CD14-positive monocyte (primary cell): ENCODE data around the gene OR5H6. TPM values are rescaled to one million over a fixed set of nuclear protein-coding genes. Genes with fewer than 3 reads are reported as not detected.

Experiments
- DNase-seq, 3 donors: peaks; one replicate each; pipeline ENCODE4 v3.0.0-alpha.2; 2011 to 2022
- H2AFZ ChIP-seq: 2 replicates; pipeline ENCODE4 v1.6.0; 2012; ENCODE audit warnings: mild to moderate bottlenecking, low read depth, low read length, inconsistent platforms; ENCODE audit not compliant: insufficient read depth, poor library complexity, severe bottlenecking
- H3K27ac ChIP-seq, 2 donors: 1 replicate in 1 of 2; 2 replicates in 1 of 2; pipeline ENCODE4 v1.5.1; 2012 to 2013; ENCODE audit warnings: low read length in 2 of 2, control low read depth in 1 of 2, inconsistent platforms in 1 of 2, low read depth in 1 of 2, mild to moderate bottlenecking in 1 of 2
- H3K27me3 ChIP-seq, 2 donors: one replicate each; pipeline versions ENCODE4 v1.6.0 to v1.6.1; 2011 to 2013; ENCODE audit warnings: low read length in 2 of 2; ENCODE audit not compliant: control insufficient read depth in 2 of 2, insufficient read depth in 2 of 2
- H3K36me3 ChIP-seq, 2 donors: replicated peaks in 1 of 2; 1 replicate in 1 of 2; 2 replicates in 1 of 2; pipeline versions ENCODE4 v1.5.1 to v1.6.1; 2012 to 2013; ENCODE audit warnings: low read length in 2 of 2, control low read depth in 1 of 2, inconsistent platforms in 1 of 2, mild to moderate bottlenecking in 1 of 2; ENCODE audit not compliant: insufficient read depth in 2 of 2, control insufficient read depth in 1 of 2
- H3K4me1 ChIP-seq, 2 donors: 1 replicate in 1 of 2; 2 replicates in 1 of 2; pipeline versions ENCODE4 v1.5.1 to v1.6.1; 2012 to 2013; ENCODE audit warnings: low read length in 2 of 2, control low read depth in 1 of 2, inconsistent platforms in 1 of 2, mild to moderate bottlenecking in 1 of 2, moderate library complexity in 1 of 2; ENCODE audit not compliant: insufficient read depth in 2 of 2, control insufficient read depth in 1 of 2
- H3K4me2 ChIP-seq: replicated peaks from 2 replicates; pipeline ENCODE3; 2012; ENCODE audit warnings: low read length, moderate library complexity, mild to moderate bottlenecking; ENCODE audit not compliant: poor library complexity, severe bottlenecking; ENCODE audit errors: extremely low read depth
- H3K4me3 ChIP-seq, 3 experiments: fragments of 200-600 bp in 1 of 3; sonication (generic) in 1 of 3; replicated peaks in 1 of 3; 1 replicate in 2 of 3; 2 replicates in 1 of 3; pipeline ENCODE4 v1.5.1; 2011 to 2013; ENCODE audit warnings: low read length in 3 of 3, mild to moderate bottlenecking in 3 of 3, control low read depth in 2 of 3, low read depth in 2 of 3, inconsistent platforms in 1 of 3, moderate library complexity in 1 of 3
- H3K79me2 ChIP-seq: 2 replicates; pipeline ENCODE4 v1.6.0; 2012; ENCODE audit warnings: mild to moderate bottlenecking, control low read depth, inconsistent platforms, low read length, moderate library complexity; ENCODE audit not compliant: insufficient read depth
- H3K9ac ChIP-seq: 2 replicates; pipeline ENCODE4 v1.6.0; 2017; ENCODE audit warnings: low read length, mild to moderate bottlenecking; ENCODE audit not compliant: insufficient read depth, poor library complexity, severe bottlenecking
- H3K9me3 ChIP-seq, 2 donors: replicated peaks in 1 of 2; 1 replicate in 1 of 2; 2 replicates in 1 of 2; pipeline versions ENCODE4 v1.5.1 to v1.6.1; 2012 to 2013; ENCODE audit warnings: low read length in 2 of 2, control low read depth in 1 of 2; ENCODE audit not compliant: control insufficient read depth in 1 of 2, insufficient read depth in 1 of 2
- H4K20me1 ChIP-seq: 2 replicates; pipeline ENCODE4 v1.6.0; 2012; ENCODE audit warnings: mild to moderate bottlenecking, low read length, control low read depth, moderate library complexity; ENCODE audit not compliant: insufficient read depth
- H3K27ac Mint-ChIP-seq, 7 donors: one replicate each; pipeline ENCODE4 v1.8.0; 2020; ENCODE audit warnings: mild to moderate bottlenecking in 7 of 7, mixed read lengths in 7 of 7, moderate library complexity in 6 of 7, inconsistent platforms in 2 of 7
- H3K27me3 Mint-ChIP-seq, 3 donors: one replicate each; pipeline ENCODE4 v1.8.0; 2021 to 2022; ENCODE audit warnings: low read depth in 3 of 3, mild to moderate bottlenecking in 3 of 3, mixed read lengths in 3 of 3, moderate library complexity in 3 of 3, inconsistent platforms in 1 of 3
- H3K36me3 Mint-ChIP-seq, 2 donors: one replicate each; pipeline ENCODE4 v1.8.0; 2020; ENCODE audit warnings: mixed read lengths in 2 of 2, inconsistent platforms in 1 of 2, mild to moderate bottlenecking in 1 of 2
- H3K4me1 Mint-ChIP-seq: one replicate; pipeline ENCODE4 v1.8.0; 2020; ENCODE audit warnings: mild to moderate bottlenecking, mixed read lengths
- H3K4me3 Mint-ChIP-seq, 2 donors: one replicate each; pipeline ENCODE4 v1.8.0; 2020; ENCODE audit warnings: mild to moderate bottlenecking in 2 of 2, mixed read lengths in 2 of 2, moderate library complexity in 1 of 2
- H3K9me3 Mint-ChIP-seq, 7 donors: one replicate each; pipeline ENCODE4 v1.8.0; 2020 to 2022; ENCODE audit warnings: mixed read lengths in 7 of 7, mild to moderate bottlenecking in 6 of 7, moderate library complexity in 6 of 7, inconsistent platforms in 2 of 7
- whole genome bisulfite sequencing: methylation state at CpG from one replicate; pipeline ENCODE4 v1.1.5; 2013; ENCODE audit warnings: missing lambda C conversion rate; ENCODE audit not compliant: insufficient coverage; 5-methylcytosine and 5-hydroxymethylcytosine counted together
- intact Hi-C, 2 donors: fragments of 100-400 bp; cut with micrococcal nuclease; formaldehyde crosslinking; loops; one replicate each; pipeline versions ENCODE4 v1.15.0 to v1.15.1; 2023
- polyA plus RNA-seq, 3 donors: library from polyadenylated mRNA; depleted of rRNA in 1 of 3; unstranded in 2 of 3; stranded (reverse) in 1 of 3; fragments of 300-500 nt in 2 of 3; fragments of >200 nt in 1 of 3; fragmentation: Illumina TruSeq in 2 of 3; gene quantifications; 1 replicate in 2 of 3; 2 replicates in 1 of 3; pipeline ENCODE4 v1.2.3, GENCODE V29; 2012 to 2021
- TF ChIP-seq, protein P1 (sequence below): fragments of 200-600 bp; IDR thresholded peaks from one replicate; pipeline ENCODE4 v1.8.0; 2022; ENCODE audit warnings: antibody characterized with exemption, mild to moderate bottlenecking

OR5H6 gene
- polyA plus RNA-seq, 3 donors = not detected

DNA sequence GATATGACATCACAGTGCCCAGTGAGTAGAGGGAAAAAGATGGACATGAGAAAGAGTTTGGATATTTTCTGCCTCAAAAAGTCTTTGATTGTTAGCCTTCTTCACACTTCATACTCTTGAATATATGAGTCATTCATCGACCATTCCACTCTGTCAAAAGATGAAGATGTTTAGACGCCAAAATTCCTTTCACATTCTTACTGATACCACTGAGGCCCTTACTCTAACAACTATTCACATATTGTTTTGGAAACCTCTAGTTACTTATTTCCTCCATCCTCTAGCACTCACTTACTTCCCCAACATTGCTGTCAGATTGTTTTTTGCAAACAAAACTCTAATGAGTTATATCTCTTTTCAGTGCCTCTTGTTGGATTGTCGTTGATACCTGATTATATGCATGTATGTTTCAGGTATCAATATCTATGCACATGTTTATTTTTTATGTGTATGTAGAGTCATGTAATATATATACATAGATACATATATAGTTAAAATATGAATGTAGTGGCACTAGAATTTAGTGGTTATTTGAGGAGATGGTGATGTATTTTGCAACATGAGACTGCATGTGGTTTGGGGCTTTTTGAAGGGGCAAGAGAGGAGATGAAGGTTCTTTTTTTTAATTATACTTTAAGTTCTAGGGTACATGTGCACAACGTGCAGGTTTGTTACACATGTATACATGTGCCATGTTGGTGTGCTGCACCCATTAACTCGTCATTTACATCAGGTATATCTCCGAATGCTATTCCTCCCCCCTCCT lies 40.0 kb upstream of the OR5H6 start:
- DNase-seq = no peak
- H3K9ac ChIP-seq = no peak overlapping the region
- Mint-ChIP-seq H3K36me3 (no peaks in the 10 kb centered on the region), H3K27ac (no peak overlapping the region), H3K4me3 (no peak overlapping the region), H3K27me3 (no peaks in the 10 kb centered on the region), H3K4me1 (no peaks in the 10 kb centered on the region), H3K9me3 (peaks cover 0 to 10% (median 0%) of the 10 kb centered on the region in 7 donors)
- no peaks in the 10 kb centered on the region for H4K20me1 ChIP-seq
- H3K27me3 ChIP-seq = no peaks in the 10 kb centered on the region
- 80% methylated on average over 1 of the region's 6 CpGs for WGBS
- no peaks in the 10 kb centered on the region for H3K36me3 ChIP-seq
- TF ChIP-seq, protein P1, sequence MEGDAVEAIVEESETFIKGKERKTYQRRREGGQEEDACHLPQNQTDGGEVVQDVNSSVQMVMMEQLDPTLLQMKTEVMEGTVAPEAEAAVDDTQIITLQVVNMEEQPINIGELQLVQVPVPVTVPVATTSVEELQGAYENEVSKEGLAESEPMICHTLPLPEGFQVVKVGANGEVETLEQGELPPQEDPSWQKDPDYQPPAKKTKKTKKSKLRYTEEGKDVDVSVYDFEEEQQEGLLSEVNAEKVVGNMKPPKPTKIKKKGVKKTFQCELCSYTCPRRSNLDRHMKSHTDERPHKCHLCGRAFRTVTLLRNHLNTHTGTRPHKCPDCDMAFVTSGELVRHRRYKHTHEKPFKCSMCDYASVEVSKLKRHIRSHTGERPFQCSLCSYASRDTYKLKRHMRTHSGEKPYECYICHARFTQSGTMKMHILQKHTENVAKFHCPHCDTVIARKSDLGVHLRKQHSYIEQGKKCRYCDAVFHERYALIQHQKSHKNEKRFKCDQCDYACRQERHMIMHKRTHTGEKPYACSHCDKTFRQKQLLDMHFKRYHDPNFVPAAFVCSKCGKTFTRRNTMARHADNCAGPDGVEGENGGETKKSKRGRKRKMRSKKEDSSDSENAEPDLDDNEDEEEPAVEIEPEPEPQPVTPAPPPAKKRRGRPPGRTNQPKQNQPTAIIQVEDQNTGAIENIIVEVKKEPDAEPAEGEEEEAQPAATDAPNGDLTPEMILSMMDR = no peak
- H3K27ac ChIP-seq = no peak overlapping the region
- H3K79me2 ChIP-seq = no peaks in the 10 kb centered on the region
- intact Hi-C loops = no loop called here
- H2AFZ ChIP-seq = no peak overlapping the region
- H3K4me3 ChIP-seq = no peak overlapping the region
- no peaks in the 10 kb centered on the region for H3K9me3 ChIP-seq
- no peak overlapping the region for H3K4me2 ChIP-seq
- H3K4me1 ChIP-seq = no peaks in the 10 kb centered on the region

DNA sequence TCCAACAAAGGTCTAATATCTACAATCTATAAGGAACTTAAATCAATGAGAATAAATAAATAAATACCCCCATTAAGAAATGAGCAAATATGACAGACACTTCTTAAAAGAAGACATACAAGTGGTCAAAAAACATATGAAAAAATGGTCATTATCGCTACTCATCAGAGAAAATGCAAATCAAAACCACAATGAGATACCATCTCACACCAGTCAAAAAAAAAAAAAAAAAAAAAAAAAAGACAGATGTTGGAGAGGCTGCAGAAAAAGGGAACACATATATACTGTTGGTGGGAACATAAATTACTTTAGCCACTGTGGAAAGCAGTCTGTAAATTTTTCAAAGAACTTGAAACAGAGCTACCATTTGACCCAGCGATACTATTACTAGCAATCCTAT lies 31.6 kb upstream of the OR5H6 start:
- H3K9me3 ChIP-seq = no peaks in the 10 kb centered on the region
- no peaks in the 10 kb centered on the region for H3K79me2 ChIP-seq
- H3K4me1 ChIP-seq = no peaks in the 10 kb centered on the region
- Mint-ChIP-seq H3K27ac (no peak overlapping the region), H3K36me3 (no peaks in the 10 kb centered on the region), H3K4me1 (no peaks in the 10 kb centered on the region), H3K4me3 (no peak overlapping the region), H3K27me3 (peaks cover 0 to 1% (median 0%) of the 10 kb centered on the region in 3 donors), H3K9me3 (peaks cover 0 to 12% (median 2%) of the 10 kb centered on the region in 7 donors)
- H3K27me3 ChIP-seq = no peaks in the 10 kb centered on the region
- no peaks in the 10 kb centered on the region for H3K36me3 ChIP-seq
- TF ChIP-seq, protein P1 = no peak
- no CpG with 5 or more reads among the region's 2 CpGs for WGBS
- H3K27ac ChIP-seq = no peak overlapping the region
- H2AFZ ChIP-seq = no peak overlapping the region
- H4K20me1 ChIP-seq = no peaks in the 10 kb centered on the region
- H3K9ac ChIP-seq = no peak overlapping the region
- no peak overlapping the region for H3K4me2 ChIP-seq
- no peak for DNase-seq
- intact Hi-C loops = no loop called here
- no peak overlapping the region for H3K4me3 ChIP-seq
